ENCODE results near the gene KCNJ5.

KCNJ5 gene

DNA sequence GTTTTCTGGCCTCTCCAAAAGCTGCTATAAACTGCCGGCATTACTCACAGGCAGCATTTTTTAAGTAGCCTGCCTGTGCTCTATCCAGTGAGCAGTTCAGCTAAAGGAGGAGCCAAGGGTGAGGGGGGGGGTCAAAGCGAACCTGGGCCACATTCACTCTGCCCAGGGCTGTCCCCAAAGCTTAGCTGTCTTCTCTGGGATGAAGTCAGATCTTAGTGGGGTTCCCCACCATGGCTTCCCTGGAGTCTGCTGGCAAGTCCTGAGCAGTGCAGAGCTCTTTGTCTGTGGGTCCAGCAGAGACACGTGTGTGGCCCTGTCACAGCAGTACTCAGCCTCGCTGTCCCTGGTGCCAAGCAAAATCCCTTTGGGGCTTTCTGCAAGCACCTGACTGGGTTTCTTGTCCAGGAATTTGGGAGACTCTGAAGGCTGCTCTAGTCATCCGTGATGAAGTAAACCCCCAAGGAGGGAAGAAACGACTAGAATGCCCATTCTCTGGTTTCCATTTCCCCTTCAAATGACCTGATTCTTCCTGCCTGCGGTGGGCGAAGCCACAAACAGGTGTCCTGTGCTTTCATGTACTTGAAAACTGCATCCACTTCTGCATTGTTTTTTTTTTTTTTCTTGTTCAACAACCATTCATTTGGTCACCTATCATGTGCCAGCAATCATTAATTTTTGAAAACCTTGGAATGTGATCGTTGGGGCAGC lies 2.6 kb downstream of the KCNJ5 start:
- in situ Hi-C loops (cut with MboI; ENCODE audit: low sequenced_read_pairs) = no loop called here

DNA sequence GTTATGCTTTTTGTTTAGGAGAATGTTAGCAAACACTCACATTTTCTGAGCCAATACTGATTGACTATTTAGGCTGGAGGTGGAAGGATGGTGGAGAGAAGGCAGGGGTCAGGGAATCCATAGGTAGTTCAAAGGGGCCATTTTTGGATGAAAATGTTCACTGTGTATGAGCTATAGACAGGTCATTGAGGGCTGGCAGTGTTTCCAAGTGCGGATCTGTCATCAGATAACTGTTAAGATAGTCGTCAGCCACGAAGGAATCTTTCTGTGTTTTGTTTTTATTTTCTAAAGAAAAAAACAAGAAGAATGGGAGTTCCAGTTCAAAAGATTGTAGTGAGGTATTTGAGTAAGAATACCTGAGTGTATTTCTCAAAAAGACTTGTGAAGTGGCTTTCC lies 3.1 kb downstream of the KCNJ5 start:
- in situ Hi-C loops (cut with MboI; ENCODE audit: low sequenced_read_pairs) = no loop called here

DNA sequence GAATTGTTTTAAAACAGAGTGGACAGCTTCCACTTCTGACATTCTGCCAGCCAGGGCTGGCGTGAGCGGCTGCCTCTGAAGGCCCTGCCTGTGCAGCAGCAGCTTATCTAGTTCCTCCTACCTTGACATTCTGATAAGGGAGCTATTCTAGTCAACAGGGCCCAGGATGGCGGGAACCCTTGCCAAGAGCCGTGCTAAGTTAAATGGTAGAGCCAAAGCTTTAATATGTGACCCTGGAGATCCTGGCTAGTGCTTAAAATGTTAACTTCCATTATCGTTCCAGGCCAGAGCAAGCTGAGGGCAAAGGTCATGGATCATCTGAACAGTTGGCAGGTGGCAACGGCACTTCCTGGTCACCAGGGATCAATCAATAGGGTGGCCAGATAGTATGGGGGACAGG lies 3.5 kb downstream of the KCNJ5 start:
- in situ Hi-C loops (cut with MboI; ENCODE audit: low sequenced_read_pairs) = no loop called here

DNA sequence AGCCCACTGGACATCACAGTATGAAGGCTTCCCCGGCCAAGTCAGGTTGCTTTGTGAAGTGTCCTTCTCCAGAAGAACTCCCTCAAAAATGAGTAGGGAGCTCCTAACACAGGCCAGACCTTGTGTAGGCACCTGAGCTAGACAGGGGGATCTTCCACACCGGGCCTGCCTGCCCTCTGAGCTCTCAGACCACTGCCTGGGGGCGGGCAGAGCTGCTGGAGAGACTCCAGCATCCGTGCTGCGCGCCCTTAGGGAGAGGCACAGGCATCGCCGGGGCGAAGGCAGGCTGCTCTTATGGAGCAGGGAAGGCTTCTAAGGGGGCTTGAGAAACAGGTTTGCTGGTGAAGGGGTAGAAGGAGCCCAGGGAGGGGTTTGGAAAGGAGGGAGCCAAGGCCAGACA lies 4.4 kb downstream of the KCNJ5 start:
- in situ Hi-C loops (cut with MboI; ENCODE audit: low sequenced_read_pairs) = no loop called here

DNA sequence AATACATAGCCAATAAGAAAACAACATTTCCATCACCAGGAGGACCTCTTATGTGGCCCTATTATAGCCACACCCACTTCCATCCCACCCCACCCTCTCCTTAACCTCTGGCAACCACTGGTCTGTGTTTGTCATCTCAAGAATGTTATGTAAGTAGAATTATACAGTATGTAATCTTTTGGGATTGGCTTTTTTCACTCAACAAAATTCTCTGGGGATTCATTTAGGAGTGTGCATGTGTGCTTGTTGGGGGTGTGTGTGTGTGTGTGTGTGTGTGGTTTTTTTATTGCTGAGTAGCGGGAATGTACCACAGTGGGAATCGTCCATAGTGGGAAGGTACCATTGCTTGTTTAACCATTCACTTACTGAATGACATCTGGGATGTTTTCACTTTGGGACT lies 5.2 kb downstream of the KCNJ5 start:
- in situ Hi-C loops (cut with MboI; ENCODE audit: low sequenced_read_pairs) = no loop called here

DNA sequence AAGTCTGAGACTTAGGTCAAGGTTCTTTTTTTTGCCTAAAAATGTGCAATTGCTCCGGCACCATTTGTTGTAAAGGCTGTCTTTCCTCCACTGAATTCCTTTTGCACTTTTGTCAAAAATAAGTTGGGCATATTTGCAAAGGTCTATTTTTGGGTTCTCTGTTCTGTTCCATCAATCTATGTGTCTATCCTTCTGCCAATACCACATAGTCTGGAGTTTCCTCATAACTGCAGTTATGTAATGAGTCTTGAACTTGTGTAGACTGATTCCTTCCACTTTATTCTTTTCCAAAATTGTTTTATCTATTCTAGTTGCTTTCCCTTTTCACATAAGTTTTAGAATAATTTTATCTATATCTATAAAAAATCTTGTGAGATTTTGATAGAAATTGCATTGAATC lies 6.7 kb downstream of the KCNJ5 start:
- in situ Hi-C loops (cut with MboI; ENCODE audit: low sequenced_read_pairs) = no loop called here

DNA sequence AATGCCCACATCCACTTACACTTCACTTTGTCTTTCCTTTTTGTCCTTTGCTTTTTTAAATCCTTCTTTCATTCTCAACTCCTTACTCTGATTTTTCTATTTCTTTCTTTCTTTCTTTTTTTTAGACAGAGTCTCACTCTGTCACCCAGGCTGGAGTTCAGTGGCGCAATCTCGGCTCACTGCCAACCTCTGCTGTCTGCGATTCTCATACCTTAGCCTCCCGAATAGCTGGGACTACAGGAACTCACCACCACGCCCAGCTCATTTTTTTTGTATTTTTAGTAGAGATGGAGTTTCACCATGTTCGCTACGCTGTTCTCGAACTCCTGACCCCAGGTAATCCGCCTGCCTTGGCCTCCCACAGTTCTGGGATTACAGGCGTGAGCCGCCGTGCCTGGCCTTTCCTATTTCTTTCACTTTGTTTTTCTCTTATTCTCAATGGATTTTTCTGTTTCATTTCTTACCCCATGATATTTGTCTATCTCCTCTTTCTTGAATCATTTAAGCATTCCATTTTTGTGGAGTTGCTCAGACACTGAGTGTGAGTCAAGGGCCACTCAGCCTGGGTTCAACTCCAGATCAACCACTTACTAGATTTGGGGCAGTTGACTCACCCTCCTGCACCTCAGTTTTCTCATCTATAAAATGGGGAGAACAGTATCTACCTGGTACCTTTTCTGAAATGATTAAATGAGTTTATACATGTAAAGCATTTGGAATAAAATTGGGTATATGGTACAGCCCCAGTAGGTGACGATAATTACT lies 7.6 kb downstream of the KCNJ5 start:
- in situ Hi-C loops (cut with MboI; ENCODE audit: low sequenced_read_pairs) = no loop called here

DNA sequence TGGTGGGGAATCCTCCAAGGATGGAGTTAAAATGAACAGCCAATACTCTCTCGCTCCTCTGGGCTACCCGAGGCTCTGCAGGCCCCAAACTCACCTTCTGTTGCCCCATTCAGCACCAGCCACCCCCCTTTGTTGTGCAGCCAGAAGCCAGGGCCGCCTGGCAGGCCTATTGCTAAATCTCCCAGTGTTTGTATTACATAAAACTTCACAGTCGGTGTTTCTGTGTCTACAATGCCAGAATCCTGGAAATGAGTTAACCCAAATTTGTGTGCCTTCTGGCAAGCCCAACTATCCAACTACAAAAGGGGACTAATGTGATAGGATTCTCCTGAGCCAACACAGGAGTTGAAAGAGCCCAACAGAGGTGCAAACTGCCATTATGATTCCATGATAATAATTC lies 9.3 kb downstream of the KCNJ5 start:
- in situ Hi-C loops (cut with MboI; ENCODE audit: low sequenced_read_pairs) = no loop called here

DNA sequence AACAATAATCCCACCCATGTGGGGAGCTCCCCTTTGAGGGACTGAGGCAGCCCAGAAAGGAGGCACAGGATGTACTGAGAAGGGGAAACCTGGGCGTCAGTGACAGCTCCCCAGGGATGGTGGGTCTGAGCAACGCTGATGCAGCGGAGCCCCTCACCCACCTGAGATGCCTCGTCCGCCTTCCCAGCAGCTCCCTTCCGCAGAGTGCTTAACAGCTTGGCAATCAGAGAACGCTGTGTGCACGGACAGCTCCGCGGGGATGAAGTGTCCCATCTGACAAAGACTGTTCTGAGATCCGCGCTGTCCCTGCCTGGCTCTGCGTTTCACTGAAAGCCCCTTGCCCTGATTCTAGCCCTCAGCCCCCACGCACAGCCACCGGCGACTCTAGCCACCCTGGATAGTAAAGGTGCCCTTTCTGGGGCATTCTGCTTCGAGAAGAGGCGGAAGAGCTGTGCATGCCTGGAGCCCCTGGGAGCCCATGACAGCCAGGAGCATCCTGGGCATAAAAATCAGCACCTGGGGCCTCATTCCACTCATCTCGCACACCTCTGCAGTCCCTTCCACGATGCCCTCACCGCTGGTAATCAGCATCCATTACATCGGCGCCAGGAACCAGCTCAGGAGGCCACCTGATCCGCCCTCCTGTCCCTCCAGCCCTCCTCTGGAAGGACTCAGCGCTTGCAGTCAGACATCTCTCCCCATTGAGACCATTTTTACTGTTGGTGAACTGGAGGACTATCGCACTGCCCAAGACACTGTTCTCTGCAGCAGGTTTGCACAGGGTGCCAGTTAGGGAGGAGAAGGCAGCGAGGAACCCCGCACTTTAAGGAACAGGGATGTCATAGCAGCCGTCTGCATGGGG lies 10.7 kb downstream of the KCNJ5 start:
- in situ Hi-C loops (cut with MboI; ENCODE audit: low sequenced_read_pairs) = no loop called here

DNA sequence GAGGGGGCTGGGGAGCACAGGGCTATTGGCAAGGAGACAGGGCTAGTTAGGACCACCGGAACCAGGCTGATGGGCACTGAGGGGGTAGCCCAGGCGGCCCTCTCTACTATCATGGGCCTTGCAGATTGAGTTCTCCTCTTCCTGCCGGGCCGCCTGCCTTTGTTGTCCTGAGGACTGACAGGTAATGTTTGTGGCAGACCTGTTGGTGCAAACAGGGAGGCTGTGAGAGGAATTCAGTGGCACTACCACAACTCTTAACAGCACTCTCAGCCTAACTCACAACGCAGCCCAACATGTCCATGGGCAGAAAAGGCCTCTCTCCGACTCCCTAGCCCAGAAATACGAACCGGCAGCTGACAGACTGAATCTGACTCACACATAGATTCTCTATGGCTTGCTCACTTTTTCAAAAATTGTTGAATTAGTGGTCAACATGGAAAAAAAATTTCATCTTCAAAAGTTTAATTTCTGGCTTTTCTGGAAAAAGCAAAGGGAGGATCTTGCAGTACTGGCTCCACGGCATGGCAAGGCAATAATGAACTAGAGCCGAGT lies 11.4 kb downstream of the KCNJ5 start:
- in situ Hi-C loops (cut with MboI; ENCODE audit: low sequenced_read_pairs) = no loop called here

DNA sequence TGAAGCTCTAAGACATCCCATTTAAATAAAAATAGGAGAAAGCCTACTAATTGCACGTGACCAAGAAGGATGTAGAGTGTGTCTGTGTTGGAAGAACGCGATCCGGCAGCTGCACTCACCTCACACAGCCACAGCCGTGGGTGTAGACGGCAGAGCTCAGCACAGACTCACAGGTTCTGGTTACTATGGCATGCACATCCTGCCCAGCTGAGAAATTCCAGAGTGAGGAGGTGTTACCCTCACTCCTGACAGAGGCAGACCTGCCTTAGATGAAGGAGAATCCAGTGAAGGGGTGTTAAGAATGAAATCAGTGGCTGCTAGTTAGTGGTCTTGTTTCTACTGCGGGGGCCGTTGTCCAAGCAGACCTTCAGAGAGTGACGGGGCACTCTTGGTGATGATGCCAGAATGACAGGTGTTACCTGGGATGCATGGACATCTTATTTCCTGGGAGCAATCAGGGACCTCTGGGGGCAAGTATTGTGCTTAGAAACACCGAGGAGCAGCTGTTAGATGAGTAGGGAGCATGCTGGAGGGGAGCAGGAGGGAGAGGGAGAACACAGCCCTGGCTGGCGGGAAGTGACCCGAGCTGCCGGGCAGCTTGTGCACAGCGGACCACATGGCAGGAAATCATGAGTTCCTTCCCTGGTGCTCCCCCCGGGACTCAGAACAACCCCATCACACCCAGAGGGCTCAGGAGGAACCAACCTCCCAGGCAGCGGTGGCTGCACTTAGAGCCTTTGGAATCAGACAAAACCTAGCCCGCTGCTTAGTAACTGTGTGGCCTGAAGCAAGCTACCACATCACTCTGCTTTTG lies 12.3 kb downstream of the KCNJ5 start:
- in situ Hi-C loops (cut with MboI; ENCODE audit: low sequenced_read_pairs) = no loop called here

DNA sequence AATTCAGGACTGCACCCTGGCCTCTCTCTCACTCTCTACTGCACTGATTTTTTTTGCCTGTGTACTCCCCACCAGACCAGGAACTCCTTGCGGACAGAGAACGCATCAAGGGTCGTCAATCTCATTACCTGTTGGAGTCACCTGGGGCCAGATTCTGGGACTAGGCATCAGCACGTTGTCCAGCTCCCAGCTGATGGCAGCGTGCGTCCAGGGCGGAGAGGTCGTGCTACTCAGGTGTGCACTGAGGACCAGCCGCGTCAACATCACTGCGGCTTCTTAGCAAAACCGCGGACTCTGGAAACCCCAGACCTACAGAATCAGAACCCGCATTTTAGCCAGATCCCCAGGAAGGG lies 13.1 kb downstream of the KCNJ5 start:
- in situ Hi-C loops (cut with MboI; ENCODE audit: low sequenced_read_pairs) = no loop called here

DNA sequence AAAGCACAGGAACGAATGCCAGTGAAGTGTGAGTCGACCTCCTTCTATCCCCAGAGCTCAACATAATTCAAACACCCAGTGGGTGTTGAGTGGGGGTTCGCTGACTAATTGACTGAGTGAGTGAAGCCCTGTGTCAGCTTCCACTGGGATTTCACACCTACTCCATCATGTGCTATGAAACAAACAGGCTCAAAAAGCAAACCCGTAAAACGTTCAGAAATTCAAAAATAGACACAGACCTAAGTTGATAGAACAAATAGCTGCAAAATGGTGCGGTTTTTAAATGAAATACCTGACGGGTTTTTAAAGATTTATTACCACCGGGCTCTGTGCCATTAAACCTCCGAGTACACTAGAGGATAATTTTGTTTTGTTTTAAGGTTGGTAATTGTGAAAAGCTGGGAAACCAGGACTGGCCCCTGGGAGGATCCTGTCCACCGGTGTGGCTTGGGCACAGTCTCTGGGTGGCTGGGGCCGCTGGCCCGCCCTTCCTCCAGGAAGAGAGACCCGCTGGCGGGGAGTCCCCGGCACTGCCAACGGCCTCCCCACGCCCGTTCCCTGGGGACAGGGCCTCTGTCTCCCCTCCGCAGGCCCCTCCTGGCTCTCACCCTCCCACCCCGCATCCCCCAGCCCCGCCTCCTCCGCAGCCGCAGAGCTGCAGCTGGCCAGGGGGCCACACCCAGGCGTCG lies 13.6 kb downstream of the KCNJ5 start:
- in situ Hi-C loops (cut with MboI; ENCODE audit: low sequenced_read_pairs) = no loop called here

DNA sequence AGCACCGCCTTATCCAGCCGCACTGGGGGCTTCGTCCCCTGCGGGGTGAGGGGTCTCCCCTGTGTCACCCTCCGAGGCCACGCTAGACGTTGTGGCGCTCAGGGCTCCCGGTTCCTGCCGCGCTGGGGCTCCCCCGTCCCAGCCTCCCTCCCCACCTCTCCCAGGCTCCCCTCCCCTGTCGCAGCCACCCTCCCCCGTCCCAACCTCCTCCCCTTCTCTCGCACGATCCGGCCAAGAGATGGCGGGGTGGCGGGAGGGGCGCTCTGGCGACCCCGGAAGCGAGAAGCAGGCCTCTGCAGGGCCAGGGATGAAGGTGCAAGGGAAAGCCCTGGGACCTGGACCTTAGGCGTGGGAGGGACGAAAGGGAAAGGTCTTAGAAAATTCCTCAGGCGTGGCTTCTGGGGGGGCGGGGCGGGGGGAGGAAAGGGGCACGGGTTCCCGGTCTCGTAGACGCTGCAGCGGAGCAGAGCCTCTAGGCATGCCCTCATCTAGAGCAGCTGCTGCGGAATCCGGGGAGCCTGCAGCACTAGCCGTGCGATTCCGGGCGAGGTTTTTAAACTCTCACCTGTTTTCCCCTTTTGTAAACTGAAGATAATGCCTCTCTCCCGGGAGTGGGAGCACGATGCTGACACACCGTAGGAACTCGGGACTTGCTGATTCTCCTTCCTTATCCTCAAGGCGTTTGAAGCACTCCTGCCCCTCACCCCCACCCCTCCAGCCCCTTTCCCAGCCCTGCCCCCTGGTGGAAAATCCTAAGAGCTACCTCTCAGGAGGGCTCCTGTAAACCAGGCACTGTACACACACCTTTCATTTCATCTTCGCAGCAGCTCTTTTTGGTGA lies 14.4 kb downstream of the KCNJ5 start:
- in situ Hi-C loops (cut with MboI; ENCODE audit: low sequenced_read_pairs) = no loop called here

DNA sequence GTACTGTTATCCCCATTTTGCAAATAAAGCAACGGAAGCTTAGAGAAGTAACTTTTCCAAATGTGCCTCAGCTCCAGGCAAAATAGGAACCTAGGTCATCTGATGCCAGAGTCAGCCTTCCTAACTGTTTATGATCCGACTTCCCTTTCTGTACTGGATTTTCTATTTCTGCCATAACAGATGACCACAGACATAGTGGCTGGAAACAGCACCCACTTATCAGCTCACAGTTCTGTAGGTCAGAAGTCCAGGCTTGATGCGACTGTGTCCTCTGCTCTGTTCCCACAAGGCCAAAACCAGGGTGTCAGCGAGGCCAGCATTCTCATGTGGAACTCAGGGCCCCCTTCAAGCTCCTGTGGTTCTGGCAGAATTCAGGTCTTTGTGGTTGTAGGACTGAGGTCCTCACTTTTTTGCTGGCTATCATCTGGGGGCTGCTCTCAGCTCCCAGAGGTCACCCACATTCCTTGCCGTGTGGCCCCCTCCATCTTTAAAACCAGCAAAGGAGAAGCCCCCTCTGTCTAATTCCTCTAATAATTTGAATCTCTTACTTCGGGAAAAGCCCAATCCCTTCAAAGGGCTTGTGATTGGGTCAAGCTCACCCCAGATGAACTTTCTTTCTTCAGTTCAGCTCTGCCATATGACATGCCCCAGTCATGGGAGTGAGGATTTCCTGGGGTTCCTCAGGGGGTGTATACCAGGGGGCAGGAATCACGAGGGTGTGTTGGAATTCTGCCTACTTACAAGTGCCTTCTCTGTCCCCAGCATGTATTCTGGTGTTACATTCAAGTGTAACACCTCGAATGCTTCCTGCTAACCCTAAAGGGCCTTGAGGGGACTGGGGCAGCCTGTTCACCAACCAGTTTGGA lies 15.3 kb downstream of the KCNJ5 start:
- in situ Hi-C loops (cut with MboI; ENCODE audit: low sequenced_read_pairs) = no loop called here

DNA sequence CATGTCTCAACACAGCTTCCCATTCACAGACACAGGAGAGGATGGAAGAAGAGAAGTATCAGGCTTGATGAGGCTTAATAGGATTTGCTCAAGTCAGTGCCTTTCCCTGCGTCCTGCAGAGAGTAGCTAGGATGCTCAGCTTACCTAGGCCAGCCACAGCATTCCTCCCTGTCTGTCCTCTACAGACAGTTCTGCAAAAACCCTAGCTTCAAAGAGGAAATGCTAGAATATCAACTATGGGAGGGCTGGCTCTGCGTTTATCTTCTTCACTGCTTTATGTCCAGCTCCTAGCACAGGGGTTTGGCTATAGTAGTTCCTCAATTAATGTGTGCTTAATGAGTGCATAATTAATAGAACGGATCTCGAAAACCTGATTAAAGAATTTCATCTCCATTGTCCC lies 16.4 kb downstream of the KCNJ5 start:
- in situ Hi-C loops (cut with MboI; ENCODE audit: low sequenced_read_pairs) = no loop called here

DNA sequence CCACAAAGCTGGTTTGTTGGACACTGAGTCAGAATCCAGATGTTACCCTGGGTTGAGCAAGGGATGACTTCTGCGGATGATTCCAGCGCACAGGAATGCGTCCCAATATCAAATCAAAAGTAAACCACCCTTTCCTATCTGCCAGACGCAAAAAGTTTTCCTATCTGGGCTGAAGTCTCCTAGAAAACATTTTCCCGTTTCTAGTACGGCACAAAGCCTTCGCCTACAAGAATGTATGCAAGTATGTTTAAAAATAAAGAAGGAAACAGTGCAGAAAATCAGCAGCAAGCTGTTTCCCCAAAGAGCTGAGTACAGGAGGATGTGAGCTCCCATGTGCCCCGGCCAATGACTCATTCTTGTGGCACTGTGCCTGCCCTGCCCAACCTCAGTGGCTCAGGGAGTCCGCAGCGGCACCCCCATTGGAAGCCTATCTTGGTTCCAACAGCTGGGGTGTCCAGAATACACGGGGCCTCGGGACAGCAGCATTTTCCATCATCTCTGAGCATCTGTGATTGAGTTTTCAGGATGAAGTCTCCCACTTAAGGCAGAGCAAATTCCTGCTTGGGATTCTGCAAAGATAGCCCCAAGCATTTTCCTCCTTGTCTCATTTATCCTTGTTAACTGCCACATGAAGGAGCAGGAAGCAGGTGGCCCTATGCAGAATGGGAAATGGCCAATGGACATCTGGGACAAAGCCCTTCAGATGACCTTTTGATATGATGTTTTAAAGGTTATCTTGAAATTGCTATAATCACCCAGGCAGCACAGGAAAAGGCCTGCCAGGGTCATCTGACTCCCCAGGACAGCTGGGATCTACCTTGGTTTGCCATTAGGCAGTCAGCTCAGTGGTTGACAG lies 17.5 kb downstream of the KCNJ5 start:
- in situ Hi-C loops (cut with MboI; ENCODE audit: low sequenced_read_pairs) = no loop called here
